Upper lobe of right lung (tissue), 1 donor: Measurements from ENCODE around the gene CST11. TPM values are rescaled to one million over a fixed set of nuclear protein-coding genes. Genes with fewer than 3 reads are reported as not detected.

Experiments
- ATAC-seq: fragments of 200-7000 bp; cut with Tn5 transposase; one replicate; pipeline ENCODE4 v1.9.1; 2020; ENCODE audit warnings: mild to moderate bottlenecking, moderate library complexity
- DNase-seq: peaks from one replicate; pipeline ENCODE4 v3.0.0-alpha.2; 2020
- H3K27ac ChIP-seq: fragments of 200-600 bp; one replicate; pipeline ENCODE4 v1.8.0; 2022
- H3K27me3 ChIP-seq: fragments of 200-600 bp; one replicate; pipeline ENCODE4 v1.8.0; 2022; ENCODE audit warnings: mild to moderate bottlenecking
- H3K36me3 ChIP-seq: fragments of 200-600 bp; one replicate; pipeline ENCODE4 v1.8.0; 2022
- H3K4me1 ChIP-seq: fragments of 200-600 bp; one replicate; pipeline ENCODE4 v1.8.0; 2022
- H3K4me3 ChIP-seq: fragments of 200-600 bp; one replicate; pipeline ENCODE4 v1.8.0; 2022; ENCODE audit warnings: mild to moderate bottlenecking
- H3K9me3 ChIP-seq: fragments of 200-600 bp; one replicate; pipeline ENCODE4 v1.8.0; 2022
- CTCF ChIP-seq: fragments of 200-600 bp; IDR thresholded peaks from one replicate; pipeline ENCODE4 v1.8.0; 2022; ENCODE audit warnings: antibody characterized with exemption
- intact Hi-C: fragments of 100-400 bp; cut with DNase I; formaldehyde crosslinking; loops from one replicate; pipeline ENCODE4 v1.11.0; 2022
- total RNA-seq: library from RNA; stranded (reverse); fragmentation: NEBNext Ultra II Directional; extraction: Animal tissue kit (Norgen Biotek cat#: 25700); gene quantifications from one replicate; pipeline ENCODE4 v1.2.1, GENCODE V29; 2021
- donor health status: DM: no; HTN: yes; CAD: no; lungs with severe emphysema.

The CST11 gene
- total RNA-seq, 1 donor from 2014 or later: not detected

- H3K27me3 ChIP-seq: no peaks in the 10 kb centered on the region
- H3K27ac ChIP-seq: no peak overlapping the region
- no peaks in the 10 kb centered on the region for H3K9me3 ChIP-seq
- no peak for DNase-seq
- no peaks in the 10 kb centered on the region for H3K4me1 ChIP-seq
- peak; percentile 73 for ATAC-seq
- no peaks in the 10 kb centered on the region for H3K36me3 ChIP-seq
- H3K4me3 ChIP-seq: no peak overlapping the region
- intact Hi-C loops: no loop called here
- no peak for TF ChIP-seq CTCF
Observed at GRCh38 chr20:23404196-23404595, 48.5 kb downstream of the CST11 start.

GRCh38 chr20:23403751-23404150 is 48.9 kb downstream of the CST11 start:
- Histone ChIP-seq H3K27me3 (no peaks in the 10 kb centered on the region), H3K4me3 (no peak overlapping the region), H3K27ac (no peak overlapping the region), H3K4me1 (no peaks in the 10 kb centered on the region), H3K36me3 (no peaks in the 10 kb centered on the region), H3K9me3 (no peaks in the 10 kb centered on the region)
- intact Hi-C loops: no loop called here
- ATAC-seq (no peak), DNase-seq (no peak)
- no peak for TF ChIP-seq CTCF

- no peak for ATAC-seq
- H3K4me3 ChIP-seq: no peak overlapping the region
- no peaks in the 10 kb centered on the region for H3K27me3 ChIP-seq
- no peak for DNase-seq
- intact Hi-C loops: no loop called here
- peaks cover 10% of the 10 kb centered on the region for H3K4me1 ChIP-seq
- H3K27ac ChIP-seq: no peak overlapping the region
- no peaks in the 10 kb centered on the region for H3K36me3 ChIP-seq
- H3K9me3 ChIP-seq: no peaks in the 10 kb centered on the region
- no peak for TF ChIP-seq CTCF
Observed at GRCh38 chr20:23401051-23401450, 51.6 kb downstream of the CST11 start.

Other genes starting within 250 kb of the CST11 start
- gene NXT1, start 102.1 kb downstream of the CST11 start, total RNA-seq: 16.2 TPM
- 12.5 TPM for gene GZF1, start 90.7 kb downstream of the CST11 start, total RNA-seq
- gene NAPB, start 31.4 kb downstream of the CST11 start, total RNA-seq: 10.8 TPM
- not detected for gene CSTL1, start 13.2 kb downstream of the CST11 start, total RNA-seq
- gene CST8, start 38.2 kb upstream of the CST11 start, total RNA-seq: not detected
- gene CST9L, start 115.6 kb upstream of the CST11 start, total RNA-seq: not detected
- gene CST9, start 153.0 kb upstream of the CST11 start, total RNA-seq: not detected
- gene CST3, start 185.1 kb upstream of the CST11 start, total RNA-seq: 666 TPM
- not detected for gene CST4, start 236.2 kb upstream of the CST11 start, total RNA-seq